ENCODE results near the gene PHYH.

GRCh38 chr10:13298748-13299436 is 972 bp downstream of the PHYH start:
- TF ChIP-seq CTCF (IDR thresholded peaks at IDR 0.05) = no peak
- TF ChIP-seq POLR2AphosphoS5 (IDR thresholded peaks at IDR 0.05) = no peak
- no peak for TF ChIP-seq POLR2A (IDR thresholded peaks at IDR 0.05)

Measured in breast epithelium (tissue), 3 donors.